ENCODE results near the gene PLEKHA1.

The PLEKHA1 gene

DNA sequence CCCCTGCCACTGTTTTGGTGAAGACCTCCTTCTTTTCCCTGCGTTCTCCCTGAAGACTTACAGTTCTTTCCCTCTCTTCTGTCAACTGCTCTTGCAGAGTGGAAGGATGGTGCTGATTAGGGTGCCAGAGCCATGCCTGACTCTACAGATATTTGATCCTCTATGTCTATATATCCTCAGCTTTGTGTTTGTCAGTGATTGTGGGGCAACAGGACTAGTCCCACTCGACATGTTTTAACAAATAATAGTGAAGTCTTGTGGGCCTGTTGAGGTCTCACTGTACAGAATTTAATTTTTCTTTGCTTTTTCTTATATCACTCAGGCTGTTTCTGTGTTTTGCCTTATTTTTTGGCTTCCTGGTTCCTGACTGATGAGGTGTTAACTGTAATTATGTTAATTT, 5.0 kb downstream of the PLEKHA1 start:
- DNase-seq, result no peak

DNA sequence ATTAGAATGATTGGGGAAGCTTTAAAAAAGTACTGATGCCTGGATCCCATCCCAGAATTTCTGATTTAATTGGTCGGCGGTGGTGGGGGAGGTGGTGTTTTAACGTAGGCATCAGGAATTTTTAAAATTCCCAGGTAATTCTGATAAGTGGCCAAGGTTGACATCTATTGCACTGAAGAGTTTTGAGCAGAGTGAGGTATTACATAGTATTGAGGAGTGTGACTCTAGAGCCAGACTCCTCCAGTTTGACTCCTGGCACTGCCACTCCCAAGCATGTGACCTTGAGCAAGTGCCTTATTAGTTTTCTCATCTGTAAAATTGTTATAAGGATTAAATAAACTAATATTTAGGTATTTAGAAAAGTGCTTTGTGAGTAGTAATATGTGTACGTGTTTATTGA, 6.2 kb downstream of the PLEKHA1 start:
- DNase-seq, result no peak

DNA sequence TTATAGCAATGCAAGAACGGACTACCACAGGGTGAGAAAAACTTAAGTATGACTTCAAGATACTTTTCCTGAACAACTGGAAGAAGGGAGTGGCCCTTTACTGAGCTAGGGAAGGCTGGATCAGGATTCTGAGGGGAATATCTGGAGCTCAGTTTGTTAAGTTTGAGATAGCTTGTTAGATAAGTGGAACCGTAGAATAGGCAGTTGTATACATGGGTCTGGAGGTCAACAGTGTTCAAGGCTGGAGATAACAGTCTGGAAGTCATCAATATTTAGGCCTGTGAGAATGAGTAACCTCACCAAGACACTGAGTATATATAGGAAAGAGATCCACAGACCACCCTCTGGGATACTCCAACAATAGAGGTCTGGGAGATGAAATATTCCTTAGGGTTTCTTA, 7.2 kb downstream of the PLEKHA1 start:
- DNase-seq, result no peak

DNA sequence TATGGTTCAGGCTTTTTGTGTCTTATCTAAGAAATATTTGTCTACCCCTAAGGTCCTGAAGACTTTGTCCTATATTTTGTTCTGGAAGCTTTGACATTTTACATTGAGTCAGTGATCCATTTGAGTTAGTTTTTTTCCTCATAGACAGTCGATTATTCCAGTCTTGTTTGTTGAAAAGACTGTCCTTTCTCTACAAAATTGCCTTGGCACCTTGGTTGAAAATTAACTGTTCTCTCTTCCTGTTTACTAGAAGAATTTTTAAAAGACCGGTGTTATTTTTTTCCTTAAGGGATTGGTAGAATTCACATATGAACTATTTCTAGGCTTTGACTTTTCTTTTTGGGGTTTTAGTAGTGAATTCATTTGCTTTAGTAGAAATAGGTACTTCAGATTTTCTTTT, 12.0 kb downstream of the PLEKHA1 start:
- DNase-seq, result no peak

DNA sequence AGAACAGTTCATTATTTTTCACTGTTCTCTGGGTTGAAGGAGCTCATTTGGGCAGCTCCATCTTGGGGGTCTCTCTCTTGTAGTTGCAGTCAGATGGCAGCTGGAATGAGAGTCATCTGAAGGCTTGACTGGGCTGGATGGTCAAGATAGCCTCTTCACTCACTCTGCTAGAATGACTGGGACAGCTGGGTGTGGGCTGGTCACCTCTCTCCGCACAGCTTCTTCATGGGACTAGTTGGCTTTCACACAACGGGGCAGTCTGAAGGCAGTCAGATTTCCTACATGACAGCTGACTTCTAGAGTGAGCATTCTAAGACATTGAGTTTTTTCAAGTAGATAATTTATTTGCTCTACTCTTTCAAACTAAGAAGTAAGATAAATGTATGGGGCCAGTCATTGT, 13.1 kb downstream of the PLEKHA1 start:
- no peak for DNase-seq

DNA sequence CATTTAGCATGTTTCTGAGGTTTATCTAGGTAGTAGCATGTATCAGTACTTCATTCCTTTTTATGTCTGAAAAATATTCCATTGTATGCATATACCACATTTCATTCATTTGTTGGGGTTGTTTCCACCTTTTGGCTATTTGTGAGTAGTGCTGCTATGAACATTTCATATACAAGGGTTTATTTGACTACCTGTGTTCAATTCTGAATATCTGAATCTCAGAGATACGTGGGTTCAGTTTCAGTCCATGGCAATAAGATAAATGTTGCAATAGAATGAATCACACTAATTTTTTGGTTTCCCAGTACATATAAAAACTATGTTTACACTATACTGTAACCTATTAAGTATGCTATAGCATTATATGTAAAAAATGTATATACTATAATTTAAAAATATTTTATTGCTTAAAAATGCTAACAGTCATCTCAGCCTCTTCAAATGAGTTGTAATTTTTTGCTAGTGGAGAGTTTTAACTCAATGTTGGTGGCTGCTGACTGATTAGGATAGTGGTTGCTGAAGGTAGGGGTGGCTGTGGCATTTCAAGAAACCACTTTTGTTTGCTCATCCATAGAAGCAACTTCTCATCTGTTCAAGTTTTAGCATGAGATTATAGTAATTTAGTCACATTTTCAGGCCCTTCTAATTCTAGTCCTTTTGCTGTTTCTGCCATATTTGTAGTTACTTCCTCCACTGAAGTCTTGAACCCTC, 13.9 kb downstream of the PLEKHA1 start:
- no peak for DNase-seq

DNA sequence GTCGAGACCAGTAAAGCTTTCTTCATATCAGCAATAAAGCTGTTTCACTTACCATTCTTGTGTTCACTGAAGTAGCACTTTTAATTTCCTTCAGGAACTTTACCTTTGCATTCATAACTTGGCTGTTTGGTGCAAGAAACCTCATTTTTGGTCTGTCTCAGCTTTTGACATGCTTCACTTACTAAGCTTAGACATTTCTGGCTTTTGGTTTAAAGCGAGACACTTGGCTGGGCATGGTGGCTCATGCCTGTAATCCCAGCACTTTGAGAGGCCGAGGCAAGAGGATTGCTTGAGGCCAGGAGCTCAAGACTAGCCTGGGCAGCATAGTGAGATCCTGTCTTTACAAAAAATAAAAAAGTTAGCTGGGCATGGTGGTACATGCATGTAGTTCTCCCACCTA, 15.8 kb downstream of the PLEKHA1 start:
- DNase-seq, result no peak

DNA sequence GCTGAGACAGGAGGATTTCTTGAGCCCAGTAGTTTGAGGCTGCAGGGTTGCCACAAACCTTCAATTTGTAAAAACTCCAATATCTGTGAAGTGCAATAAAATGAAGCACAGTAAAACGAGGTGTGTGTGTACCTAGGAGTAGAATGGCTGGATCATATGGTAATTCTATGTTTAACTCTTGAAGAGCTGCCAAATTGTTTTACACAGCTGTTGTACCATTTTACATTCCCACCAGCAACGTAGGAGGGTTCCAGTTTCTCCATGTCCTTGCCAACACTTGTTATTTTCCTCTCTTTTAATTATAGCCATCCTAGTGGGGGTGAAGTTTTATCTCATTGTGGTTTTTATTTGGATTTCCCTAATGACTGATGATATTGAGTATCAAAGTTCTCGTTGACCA, 16.2 kb downstream of the PLEKHA1 start:
- no peak for DNase-seq

DNA sequence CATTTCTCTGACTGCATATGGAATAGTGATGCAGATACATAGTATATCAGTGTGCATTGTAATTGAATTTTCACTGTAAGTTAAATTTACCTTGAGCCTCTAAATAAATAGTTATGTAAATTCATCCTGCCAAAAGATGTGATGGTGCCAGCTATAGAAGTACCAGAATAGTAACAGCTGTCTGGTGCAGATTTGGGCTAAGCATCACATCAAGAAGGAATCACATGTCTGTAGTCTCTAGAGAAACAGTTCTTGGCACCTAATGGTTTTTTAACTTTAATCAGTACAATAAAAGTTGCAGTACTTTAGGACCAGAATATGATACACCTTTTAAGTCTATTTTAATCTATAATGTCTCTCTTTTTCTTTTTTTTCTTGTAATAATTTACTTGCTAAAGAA, 17.4 kb downstream of the PLEKHA1 start:
- DNase-seq, result no peak

DNA sequence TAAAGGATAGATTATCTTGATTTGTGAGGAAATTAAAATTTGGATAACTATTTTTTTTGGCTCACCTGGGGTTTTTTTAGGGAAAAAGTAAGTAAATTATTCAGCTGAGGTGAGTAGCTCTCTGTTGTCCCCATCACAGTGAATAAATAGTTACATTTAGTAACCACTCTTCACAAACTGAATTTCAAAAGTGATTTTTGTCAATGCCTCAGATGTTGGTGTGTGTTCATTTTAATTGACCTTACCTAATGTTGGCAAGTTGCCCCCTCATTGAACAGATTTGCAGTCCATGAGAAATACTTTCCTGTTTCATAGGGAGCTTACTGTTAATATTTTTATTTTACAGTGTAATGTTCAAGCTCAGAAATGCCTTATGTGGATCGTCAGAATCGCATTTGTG, 18.3 kb downstream of the PLEKHA1 start:
- DNase-seq, result no peak

DNA sequence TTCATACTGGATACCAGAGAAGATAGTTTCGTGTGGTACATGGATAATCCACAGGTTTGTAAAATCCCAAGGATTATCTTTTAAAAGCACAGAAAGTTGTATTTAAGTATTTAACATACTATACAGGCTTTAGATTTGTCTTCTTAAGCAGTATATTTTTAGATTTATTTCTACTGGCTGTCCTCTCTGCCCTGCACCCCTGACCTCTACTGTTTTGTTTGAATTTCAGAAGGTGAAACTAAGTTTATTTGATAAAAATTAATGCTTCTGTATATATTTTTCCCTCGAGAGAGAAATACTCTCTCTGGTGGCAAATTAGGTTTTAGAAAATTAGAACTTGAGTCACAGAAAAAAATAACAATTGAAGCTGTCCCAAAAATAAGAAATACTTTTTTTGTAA, 18.8 kb downstream of the PLEKHA1 start:
- DNase-seq, result no peak

DNA sequence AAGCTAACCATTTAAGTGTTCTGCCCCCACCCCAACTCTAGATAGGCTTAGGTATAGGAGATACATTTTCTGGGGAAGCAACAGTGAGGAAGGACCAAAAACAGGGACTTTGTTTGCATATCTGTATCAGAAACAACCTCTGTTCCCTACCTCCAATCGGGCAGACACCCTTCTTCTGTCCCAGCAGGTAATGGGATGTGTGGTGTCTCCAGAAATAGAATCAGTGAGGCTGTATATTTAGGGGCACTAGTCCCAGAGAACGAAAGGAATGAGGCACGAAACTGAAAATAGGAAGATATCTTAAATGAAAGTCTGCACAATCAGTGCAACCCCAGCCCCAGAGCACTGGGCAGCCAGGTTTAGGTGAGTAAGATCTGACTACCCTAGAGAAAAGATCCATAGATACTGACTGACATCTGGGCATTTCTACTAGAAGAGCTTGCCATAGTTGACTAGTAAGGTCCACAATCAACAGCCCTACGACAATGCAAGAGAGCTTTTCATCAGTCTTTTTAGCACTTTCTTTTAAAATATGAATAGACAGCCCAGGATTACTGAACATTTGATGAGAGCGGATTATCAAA, 28.1 kb downstream of the PLEKHA1 start:
- no peak for DNase-seq

DNA sequence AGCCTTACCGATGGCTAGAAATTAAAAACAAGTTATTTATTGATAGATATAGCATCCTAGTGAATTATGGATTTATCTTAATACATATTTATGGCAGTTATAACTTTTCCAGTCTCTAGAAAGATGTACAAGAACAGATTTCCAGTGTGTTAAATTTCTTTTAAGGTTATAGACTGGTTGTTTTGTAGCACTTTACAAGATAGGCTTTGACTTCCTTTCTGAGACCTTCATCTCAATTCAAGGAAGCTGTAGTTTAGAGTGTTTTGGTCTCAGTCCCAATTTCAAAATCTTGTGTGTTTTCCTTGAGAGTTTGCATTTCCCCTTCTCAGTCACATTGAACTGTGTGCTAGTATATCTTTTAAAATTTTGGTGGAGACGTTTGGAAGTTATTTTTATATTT, 30.1 kb downstream of the PLEKHA1 start:
- no peak for DNase-seq

DNA sequence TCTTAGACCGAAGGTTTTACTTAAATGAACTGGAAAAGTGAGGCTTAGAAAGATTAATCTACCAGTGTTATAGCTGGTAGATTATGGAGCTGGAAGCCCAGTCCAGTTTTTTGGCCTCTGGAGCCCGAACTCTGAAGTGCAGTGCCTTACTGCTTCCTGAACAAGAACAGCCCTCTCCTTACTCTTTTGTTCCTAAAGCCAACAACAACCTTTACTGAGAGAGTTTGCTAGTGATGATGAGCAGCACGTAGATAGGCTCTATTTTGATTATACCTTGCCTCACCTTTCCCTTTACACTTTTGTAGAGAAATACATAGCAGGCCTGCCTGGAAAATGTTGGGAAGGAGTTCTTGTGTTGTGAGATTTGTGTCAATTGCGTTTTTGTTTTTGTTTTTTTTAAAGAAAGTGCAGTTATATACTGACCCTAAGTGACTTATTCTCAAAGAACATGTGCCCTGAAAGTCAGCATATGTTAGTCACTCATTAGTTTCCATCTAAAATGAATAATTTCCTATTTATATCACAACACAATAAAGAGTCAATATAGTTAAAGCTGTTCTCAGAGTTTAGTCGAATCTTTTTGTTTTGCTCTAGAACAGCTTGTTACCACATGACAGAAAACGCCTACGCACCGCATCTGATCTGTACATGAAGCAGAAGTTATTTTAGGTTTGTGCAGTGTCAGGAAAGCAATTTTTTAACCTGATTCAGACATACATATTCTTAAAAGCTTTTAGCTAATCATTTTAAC, 33.0 kb downstream of the PLEKHA1 start:
- peak; percentile 43 for DNase-seq

DNA sequence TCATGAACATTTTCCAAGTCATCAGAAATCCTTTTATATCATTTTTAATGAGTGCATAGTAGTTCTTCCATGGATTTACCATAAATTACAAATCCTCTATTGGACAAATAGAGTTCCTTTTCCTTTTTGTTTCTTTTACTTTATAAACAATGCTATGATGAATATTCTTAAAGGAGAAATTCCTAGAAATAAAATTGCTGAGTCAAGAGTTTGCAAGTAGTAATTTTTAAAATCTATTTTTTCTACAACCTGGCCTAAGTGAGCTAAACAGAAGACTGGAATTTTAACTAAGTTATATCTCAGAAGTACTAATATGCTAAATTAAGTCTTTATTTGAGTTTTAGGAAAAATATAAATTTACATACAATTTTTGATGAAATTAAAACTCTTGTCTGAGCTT, 38.8 kb downstream of the PLEKHA1 start:
- DNase-seq, result no peak

DNA sequence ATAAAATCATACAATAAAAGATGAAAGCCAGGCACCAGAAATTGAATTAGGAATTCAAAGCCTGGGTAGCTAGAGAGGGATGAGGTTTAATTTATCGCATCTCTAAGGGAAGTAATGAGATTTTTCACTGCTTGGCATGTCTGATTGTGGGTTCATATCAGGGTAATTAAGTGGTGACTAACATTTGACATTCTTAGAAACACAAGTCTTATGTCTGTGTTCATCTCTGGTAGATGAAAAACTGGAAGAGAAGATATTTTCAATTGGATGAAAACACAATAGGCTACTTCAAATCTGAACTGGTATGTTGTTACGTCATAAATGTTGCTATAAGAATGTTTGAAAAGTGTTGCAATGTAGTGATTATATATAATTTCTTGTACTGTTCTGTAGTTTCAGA, 43.2 kb downstream of the PLEKHA1 start:
- no peak for DNase-seq

DNA sequence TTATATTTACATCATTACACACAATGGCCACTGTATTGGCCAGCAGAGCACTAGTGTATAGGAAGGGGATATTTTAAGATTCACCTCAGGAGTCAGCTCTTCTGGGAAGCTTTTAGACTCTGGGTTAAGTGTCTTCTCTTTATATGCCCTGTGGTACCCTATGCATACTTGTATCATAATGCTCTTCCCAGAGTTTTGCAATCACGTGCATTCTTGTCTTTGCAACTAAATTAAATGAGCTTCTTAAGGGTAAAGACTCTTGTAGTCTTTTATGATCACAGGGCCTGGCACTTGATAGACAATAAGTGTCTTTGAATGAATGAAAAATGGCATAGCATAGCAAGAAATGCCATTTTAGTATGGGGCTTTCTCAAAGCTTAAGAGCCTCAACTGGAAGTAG, 44.5 kb downstream of the PLEKHA1 start:
- DNase-seq, result no peak

DNA sequence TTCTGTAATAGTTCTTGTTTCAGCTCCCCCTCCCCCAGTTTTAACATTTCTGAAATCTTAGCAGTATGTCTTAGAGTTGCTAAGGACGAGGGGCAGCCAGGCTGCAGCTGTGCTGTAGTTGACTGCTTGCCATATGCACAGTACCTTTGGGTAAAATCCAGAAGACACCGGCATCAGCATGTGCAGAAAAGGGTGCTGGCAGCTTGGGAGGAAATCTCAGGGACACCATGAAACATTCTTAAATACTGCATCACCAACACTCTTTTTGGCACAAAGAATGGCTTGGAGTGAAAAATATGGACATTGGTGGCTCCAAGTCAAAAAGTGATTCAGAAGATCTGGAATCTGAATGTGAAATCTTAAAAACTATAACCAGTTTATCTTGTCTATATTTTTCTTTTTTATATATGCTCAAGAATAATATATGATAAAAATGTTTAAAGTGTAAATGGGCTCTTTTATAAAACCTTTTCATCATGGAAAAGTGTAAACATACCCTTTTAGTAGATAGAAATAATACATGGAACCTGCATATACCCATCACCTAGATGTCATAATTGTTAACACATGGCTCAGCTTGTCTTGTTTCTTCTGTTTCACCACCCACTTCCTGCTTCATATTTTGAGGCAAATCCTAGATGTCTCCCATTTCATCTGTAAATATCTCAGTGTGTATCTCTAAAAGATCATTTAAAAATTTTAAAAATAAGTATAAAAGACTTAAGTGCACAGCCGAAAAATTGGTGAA, 45.5 kb downstream of the PLEKHA1 start:
- DNase-seq, result no peak

DNA sequence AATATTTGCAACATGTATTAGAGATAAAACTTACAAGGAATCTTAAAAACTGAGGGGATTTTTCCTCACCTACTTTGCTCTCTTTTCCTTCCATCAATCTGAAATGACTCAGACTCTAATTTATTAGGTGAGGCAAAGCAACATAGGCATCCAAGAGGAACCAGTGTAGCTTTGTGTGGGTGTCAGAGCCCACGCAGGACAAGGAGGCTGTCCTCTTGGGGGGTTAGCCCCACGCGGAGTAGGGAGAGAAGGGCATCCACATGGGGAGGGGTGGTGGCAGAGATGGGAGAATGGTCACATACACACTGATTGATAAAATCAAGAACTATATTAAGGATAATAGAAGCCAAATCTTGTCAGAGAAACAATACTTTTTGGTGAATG, 46.1 kb downstream of the PLEKHA1 start:
- DNase-seq, result no peak

DNA sequence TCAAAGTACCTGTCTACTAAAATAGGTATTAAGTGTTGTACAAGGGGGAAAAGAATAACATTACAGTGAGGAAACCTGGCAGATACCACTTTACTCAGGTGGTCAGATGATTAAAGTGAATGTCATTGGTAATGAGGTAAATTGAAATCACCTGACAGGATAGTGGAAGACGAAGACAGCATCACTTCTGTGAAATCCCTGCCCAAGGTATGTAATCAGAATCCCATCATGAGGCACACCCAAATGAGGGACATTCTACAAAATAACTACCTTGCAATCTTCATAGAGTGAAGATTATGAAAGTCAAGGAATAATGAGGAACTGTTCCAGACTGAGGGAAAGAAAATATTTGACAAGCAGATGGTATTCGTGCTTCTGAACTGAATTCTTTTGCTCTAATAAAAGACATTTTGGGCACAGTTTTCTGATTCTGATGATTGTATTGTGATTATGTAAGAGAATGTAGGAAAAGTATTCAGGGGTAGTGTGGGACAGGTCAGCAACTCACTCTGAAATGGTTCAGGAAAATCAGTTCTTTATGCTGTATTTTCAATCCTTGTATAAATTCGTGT, 46.6 kb downstream of the PLEKHA1 start:
- no peak for DNase-seq

DNA sequence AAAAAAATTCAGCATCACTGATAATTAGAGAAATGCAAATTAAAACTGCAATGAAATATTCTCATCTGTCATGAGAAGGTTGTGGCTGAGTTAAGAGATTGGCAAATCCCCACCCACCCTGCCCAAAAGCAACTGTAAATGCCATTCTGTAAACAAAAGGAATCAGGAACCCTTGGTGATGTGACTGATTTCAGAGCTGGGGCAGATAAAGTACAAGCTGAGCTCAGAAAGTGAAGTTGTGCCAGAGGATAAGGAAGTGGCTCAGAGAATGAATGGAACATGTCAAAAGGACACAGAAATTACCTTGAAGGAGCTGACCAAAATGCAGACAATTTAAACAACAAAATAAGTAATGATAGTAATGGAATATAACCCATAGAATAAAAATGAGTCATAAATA, 47.2 kb downstream of the PLEKHA1 start:
- DNase-seq, result no peak

DNA sequence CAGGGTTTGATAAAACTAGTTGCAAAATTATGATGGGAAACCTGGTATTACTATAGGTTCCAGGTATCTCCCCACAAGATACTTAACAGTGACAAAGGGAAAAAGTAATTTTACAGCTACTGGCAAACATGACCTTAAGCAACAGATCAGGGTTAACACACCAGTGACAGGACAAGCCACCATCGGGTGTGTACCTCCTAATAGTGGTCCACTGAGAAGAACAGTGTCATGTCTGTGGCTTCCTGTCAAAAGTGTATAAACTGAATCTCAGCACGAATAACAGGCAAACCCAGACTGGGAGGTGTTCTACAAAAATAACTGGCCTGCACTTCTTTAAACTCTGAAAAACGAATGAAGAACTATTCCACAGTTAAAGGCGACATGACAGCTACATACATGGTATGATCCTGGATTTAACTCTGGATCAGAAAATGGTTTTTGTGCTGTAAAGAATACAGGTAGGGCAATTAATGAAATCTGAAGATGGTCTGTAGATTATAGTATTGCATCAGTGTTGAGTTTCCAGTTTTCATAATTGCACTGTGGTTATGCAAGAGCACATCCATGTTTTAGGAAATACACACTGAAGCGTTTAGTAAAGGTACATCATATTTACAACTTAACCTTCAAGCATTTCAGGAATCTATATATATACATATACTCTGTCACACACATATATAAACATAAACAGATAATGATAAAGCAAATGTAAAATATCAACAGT, 47.9 kb downstream of the PLEKHA1 start:
- DNase-seq, result peak; percentile 15

DNA sequence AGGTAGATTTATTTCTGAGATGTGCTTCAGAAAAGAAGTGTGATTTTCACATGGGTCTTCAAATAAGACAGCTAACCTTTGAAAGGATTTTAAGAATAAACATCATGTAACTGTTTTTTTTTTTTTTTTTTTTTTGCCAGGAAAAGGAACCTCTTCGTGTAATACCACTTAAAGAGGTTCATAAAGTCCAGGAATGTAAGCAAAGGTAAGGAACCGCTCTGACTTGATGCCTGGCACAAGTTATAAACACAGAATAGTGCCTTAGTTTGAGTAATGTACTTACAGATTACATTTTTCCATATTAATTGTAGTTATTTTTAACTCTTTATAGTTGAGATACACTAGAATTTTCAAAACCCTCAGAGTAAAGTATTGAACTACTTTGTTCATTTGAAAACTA, 49.6 kb downstream of the PLEKHA1 start:
- DNase-seq, result no peak
